Retina (tissue), 1 donor: ENCODE measurements around the gene ITCH.

Source experiments
- DNase-seq: peaks from one replicate; pipeline ENCODE4 v3.0.0-alpha.2; 2016

Gene ITCH

GRCh38 chr20:34560614-34561013 lies 197.5 kb downstream of the ITCH start:
- no peak for DNase-seq
